Activated CD4-positive, CD25-positive, alpha-beta regulatory T cell treated with anti-CD3 and anti-CD28 coated beads, Interleukin-2, amount 50 U/mL, for 16 hours (primary cell): Measurements from ENCODE around the gene PARP3.
"Not testable (repeated sequence)": the region's sequence is repeated elsewhere in the genome, so short reads cannot be mapped to it uniquely, and the experiment has no call there.

ENCODE experiments used
- DNase-seq: peaks from one replicate; pipeline ENCODE4 v3.0.0-alpha.2; 2020; ENCODE audit warnings: low read depth, low spot score

Gene PARP3

GRCh38 chr3:51941798-51942602 is at the start of gene PARP3, which contains the start of gene RRP9:
PARP3 (plus strand) TSS chr3:51942363; CDS start chr3:51943356, 993 bp downstream.
RRP9 (minus strand) TSS chr3:51941904; CDS start chr3:51941867, 37 bp downstream.
- DNase-seq = peak; percentile 96

DNA sequence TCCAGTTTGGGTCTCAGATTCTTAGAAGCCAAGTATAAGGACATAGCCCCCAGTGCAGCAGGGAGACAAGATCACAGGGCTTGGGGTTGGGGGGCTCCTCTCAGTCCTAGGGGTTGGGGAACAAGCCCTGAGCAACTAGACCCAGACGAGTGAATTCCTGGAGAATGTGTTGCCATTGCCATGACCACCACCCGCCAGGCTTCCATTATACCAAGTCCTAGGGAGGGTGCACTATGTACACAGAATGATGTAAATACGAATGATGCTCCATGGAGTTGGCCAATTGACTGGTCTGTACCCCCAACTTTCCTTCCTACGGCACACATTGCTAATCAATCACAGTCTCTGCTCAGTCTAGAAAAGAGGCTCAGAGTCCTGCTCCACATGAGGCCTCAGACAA is 47.8 kb upstream of the PARP3 start:
- DNase-seq = no peak

GRCh38 chr3:51894939-51895338 is 47.2 kb upstream of the PARP3 start:
- no peak for DNase-seq

DNA sequence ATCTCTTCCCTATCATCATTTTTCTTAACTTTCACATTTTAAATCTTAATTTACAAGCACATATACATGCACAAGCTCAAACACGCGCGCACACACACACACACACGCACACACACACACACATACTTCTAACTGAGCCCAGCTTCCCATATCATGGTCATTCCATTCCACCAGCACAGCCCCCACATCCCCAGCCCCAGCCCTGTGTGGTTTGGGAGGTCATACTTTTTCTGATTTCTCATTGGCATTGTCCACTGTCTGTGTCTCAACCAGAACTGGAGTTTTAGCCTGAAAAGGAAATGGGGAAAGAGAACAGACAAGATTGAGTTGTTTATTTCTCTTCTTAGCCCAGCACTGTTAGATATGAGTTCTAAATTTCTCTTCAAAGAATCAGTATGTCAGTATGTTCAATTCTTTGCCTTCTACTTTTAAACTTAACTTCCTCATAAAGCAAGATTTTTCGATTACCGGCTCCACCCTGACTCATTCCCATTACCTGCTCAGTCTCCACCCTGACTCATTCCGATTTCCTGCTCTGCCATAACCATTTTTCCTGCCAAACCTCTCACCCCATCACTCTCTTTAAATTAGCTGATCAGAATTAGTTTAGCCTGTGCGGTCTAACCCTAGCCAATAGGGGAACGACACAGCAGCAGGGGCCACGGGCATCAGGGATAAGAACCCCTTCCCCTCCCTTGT is 45.4 kb upstream of the PARP3 start:
- no peak for DNase-seq

- no peak for DNase-seq
Measured at GRCh38 chr3:51897391-51897790, 44.8 kb upstream of the PARP3 start.

GRCh38 chr3:51900043-51900442 is 42.1 kb upstream of the PARP3 start:
- DNase-seq = not testable (repeated sequence)

GRCh38 chr3:51902361-51902760 is 39.8 kb upstream of the PARP3 start:
- DNase-seq = not testable (repeated sequence)

GRCh38 chr3:51904034-51904823 is 37.9 kb upstream of the PARP3 start:
- no peak for DNase-seq

DNA sequence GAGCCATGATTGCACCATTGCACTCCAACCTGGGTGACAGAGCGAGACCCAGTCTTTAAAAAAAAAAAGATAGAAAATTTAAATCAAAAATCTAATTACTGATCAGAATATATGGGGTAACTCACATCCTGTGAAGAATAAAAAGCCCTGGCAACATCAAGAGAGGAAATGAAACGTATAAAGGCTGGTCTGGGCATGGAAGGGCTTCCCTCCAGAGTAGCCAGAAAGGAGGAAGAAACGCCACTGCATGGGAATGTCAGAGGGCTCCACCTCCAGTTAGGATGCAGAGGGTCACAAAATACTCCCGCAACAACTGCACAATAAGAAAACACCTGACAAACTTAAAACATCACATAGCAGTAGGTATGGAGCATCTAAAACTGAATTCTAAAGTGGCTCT is 34.1 kb upstream of the PARP3 start:
- DNase-seq = no peak

- DNase-seq = no peak
Measured at GRCh38 chr3:51916418-51916817, 25.7 kb upstream of the PARP3 start.

DNA sequence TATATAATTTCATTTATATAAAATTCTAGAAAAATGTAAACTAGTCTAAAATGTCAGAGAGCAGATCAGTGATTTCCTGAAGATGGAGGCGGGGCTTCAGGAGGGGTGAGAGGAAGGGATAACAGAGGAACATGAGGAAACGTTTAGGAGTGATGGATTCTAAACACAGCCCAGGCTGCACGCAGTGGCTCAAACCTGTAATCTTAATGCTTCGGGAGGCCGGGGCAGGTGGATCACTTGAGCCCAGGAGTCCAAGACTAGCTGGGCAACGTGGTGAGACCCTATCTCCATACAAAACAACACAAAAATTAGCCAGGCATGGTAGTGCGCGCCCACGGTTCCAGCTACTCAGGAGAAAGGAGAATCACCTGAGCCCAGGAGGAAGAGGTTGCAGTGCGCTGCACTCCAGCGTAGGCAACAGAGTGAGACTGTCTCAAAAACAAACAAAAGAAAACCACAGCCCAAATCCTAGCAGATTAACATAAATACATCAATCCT is 21.0 kb upstream of the PARP3 start:
- no peak for DNase-seq

DNA sequence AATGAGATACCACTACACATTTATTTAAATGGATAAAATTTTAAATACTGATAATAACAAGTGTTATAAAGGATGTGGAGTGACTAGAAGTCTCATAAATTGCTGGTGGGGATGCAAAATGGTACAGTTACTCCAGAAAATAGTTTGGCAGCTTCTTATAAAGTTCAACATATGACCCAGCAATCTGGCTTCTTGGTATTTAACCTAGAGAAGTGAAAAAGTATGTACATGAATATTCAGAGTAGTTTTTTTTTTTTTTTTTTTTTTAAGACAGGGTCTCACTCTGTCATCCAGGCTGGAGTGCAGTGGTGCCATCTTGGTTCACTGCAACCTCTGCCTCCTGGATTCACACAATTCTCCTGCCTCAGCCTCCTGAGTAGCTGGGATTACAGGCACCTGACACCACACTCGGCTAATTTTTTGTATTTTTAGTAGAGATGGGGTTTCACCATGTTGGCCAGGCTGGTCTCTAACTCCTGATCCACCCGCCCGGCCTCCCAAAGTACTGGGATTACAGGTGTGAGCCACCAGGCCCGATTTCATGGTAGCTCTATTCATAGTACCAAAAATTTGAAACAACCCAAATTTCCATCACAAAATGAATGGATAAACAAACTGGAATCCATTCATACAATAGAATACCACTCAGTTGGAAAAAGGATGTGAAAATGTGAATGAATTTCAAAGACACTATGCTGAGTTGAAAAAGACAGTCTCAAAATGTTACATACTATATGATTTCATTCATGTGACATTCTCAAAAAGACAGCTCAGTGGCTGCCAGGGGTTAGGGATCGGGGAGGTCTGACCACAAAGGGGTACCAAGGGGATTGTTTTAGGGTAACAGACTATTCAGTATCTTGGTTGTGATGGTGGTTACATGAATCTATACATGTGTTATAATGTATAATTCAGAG is 14.8 kb upstream of the PARP3 start:
- DNase-seq = no peak

- DNase-seq = no peak
Measured at GRCh38 chr3:51928438-51928837, 13.7 kb upstream of the PARP3 start.

- not testable (repeated sequence) for DNase-seq
Measured at GRCh38 chr3:51928981-51929380, 13.2 kb upstream of the PARP3 start.

DNA sequence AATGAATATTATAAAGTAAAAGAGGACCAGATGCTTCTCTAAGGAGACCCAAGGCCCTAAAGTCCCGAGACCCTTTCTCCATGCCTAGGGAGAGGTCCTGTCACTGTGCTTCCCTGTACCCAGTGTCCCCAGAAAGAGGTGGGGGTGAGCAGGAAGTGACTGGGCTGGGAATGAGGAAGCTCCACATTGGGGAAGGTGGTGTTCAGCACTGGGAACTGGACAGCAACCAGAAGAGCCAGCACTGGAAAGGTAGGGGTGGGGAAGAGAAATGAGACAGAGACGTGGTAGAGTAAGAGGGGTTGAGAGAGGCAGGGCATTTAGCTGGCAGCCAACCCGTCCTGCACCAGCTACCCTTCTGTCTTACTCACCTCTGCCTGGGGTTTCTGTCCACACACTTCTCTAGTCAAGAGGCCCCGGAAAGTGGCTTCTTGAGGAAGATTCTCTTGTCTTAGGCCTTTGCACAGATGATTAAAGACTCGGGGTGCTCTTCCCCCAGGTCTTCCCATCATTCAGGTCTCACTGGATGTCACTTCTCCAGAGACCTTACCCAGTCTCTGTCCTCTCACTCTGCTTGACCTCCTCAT is 12.7 kb upstream of the PARP3 start:
- no peak for DNase-seq

DNA sequence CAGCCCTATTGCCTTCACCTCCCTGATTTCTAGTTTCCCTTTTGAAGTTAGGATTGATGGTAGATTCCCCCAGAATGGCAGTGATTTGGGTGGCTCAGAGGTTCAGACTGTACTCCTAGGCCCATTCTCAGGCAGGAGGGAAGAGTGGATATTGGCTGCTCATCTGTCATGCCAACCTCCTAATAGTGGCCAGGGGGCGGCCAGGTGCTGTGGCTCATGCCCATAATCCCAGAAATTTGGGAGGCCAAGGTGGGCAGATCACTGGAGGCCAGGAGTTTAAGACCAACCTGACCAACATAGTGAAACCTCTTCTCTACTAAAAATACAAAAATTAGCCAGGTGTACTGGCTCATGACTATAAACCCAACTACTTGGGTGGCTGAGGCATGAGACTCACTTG is 11.7 kb upstream of the PARP3 start:
- DNase-seq = no peak

- DNase-seq = no peak
Measured at GRCh38 chr3:51931756-51932155, 10.4 kb upstream of the PARP3 start.

DNA sequence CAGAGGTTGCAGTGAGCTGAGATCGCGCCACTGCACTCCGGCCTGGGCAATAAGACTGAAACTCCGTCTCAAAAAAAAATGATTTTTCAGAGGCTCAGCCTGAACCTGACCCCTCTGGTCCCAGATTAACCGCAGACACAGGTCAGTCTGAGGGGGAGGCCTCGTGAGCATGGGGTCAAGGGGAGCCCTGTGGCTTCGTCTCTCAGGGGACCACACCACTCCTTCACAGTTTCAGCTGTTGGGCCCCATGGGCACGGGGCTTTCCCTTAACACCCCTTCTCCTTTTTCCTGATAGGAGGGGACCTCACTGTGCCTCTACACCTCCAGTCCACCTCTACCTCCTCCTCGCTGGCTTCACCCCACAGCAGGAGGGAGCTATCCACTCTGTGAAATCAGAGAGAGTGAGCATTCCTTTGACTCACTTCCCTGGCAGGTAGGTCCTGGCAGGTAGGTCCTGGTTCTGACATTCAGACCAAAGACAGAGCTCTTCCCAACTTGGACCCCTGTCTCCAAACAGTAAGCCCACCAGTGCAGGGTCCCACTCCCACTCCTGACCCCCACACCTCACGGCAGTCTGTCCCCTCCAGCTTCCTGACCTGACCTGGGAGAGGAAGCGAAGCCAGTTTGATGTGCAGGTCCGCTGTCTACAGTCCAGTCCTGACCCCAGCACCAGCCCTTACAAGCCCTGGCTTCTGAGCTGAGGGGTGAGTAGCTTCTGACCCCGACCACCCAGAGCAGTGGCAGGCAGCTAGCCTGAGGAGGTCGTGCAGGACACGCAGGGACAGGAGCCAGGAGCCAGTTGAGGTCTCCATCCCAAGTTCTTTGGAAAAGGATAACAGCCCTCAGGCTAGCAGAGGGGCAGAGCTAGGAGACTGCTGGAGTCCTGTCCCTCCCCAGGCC is 9.4 kb upstream of the PARP3 start:
- no peak for DNase-seq

DNA sequence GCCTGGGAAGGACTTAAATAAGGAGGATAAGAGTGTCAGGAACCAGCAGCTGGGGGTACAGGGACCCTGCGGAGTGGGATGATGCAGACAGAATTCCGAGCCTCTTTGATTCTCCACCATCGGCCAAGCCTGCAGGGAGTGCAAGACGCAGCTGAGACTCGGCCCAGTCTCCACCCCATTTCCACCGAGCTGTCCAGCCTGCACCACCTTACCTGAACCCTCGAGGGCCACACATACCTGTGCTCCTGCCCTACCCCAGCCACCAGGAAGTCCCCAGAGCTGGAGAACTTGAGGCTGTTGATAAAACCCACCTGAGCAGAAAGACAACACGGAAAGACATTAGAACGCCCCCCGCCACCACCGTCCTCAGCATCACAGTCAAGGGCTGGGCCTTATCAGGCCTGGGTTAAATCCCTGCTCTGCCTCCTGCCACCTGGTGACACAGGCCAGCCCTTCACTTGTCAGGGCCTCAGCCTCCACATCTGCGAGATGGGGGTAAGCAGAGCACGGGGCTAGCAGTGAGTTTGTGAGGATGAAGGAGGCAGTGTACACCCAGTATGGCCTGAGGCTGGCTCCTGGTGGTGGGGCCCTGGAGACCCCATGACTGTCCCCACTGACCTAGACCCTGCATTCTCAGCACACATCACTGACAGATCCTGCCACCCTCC is 8.6 kb upstream of the PARP3 start:
- no peak for DNase-seq
